Mucosa of descending colon (tissue), 3 donors: ENCODE data around the gene JAM3. TPM values are rescaled to one million over a fixed set of nuclear protein-coding genes. Genes with fewer than 3 reads are reported as not detected.

Experiments used
- ATAC-seq: fragments of 200-7000 bp; cut with Tn5 transposase; one replicate; pipeline ENCODE4 v1.9.1; 2020; ENCODE audit warnings: mild to moderate bottlenecking, moderate library complexity
- DNase-seq, 3 donors: peaks; one replicate each; pipeline ENCODE4 v3.0.0-alpha.2; 2020
- H3K36me3 ChIP-seq: fragments of 200-600 bp; one replicate; pipeline ENCODE4 v1.8.0; 2021; ENCODE audit warnings: low read depth, mild to moderate bottlenecking
- H3K4me1 ChIP-seq: fragments of 200-600 bp; one replicate; pipeline ENCODE4 v1.8.0; 2021; ENCODE audit warnings: low read depth, mild to moderate bottlenecking
- H3K4me3 ChIP-seq: fragments of 200-600 bp; one replicate; pipeline ENCODE4 v1.8.0; 2021; ENCODE audit warnings: mild to moderate bottlenecking
- H3K9me3 ChIP-seq: fragments of 200-600 bp; one replicate; pipeline ENCODE4 v1.8.0; 2021; ENCODE audit warnings: mild to moderate bottlenecking
- CTCF ChIP-seq: fragments of 200-600 bp; IDR thresholded peaks from one replicate; pipeline ENCODE4 v1.8.0; 2022; ENCODE audit warnings: antibody characterized with exemption, mild to moderate bottlenecking
- intact Hi-C, 2 donors: fragments of 100-400 bp; cut with DNase I in 1 of 2; cut with micrococcal nuclease in 1 of 2; formaldehyde crosslinking; loops; one replicate each; pipeline versions ENCODE4 v1.11.0 to v1.11.1; 2022; cut with DNase I, micrococcal nuclease
- total RNA-seq, 3 donors: library from RNA; stranded (reverse); fragmentation: NEBNext Ultra II Directional in 2 of 3; extraction: Animal tissue kit (Norgen Biotek cat#: 25700) in 2 of 3; gene quantifications; one replicate each; pipeline versions ENCODE4 v1.2.1 to v1.2.4, GENCODE V29; 2021 to 2023
- donor health status: DM: no; HTN: no; CAD: no; lungs with moderate emphysema.
- donor health status: DM: no; HTN: no; CAD: no.
- donor health status: DM: no; HTN: yes; CAD: no.

The JAM3 gene
- total RNA-seq, 3 donors from 2014 or later = 5.4 to 62.7 (median 5.5) TPM

DNA sequence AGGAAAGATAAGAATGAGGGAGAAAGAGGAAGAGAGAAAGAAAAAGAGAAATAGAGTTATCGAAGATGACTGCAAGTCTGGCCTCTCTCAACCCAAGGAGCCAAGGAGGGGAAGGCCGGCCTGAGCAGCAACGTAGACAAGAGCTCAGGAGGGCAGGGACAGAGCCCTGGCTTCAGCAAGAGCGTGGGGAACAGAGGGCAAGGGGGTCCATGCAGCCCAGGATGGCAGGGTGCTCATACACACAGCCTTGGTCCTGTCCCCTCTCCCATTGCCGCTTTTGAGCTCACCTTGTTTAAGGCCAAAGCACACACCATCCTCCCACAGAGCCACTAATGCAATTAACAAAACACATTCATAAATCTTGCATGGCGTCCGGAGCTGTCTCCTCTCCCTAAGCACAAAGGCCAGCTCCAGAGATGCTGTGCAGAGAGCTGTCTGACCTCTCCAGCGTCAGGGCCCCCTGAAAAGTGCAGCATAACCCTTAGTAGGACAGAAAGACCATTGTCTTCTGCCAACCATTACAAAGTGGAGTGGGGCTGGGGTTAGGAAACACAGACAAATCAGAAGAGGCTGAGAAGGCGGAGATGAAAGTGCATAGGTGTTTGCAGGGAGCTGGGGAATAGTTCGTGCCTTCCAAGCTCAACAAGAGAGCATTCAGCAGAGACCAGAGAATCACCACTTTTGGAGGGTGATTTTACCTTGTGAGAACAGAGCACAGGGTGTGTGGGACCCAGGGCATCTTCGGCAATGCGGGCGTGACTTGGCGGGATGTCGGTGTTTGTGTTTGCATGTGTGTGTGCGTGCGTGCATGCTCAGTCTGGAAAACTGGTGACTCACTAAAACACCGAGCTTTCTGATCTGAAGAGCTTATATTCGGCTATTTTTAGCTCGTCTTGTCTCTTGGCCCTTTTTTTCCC is 28.2 kb upstream of the JAM3 start:
- H3K4me3 ChIP-seq = no peak overlapping the region
- intact Hi-C loops = loop anchor here in 1 of 2 donors (5.0 kb wide), 1 partner anchor 93 kb away; no protein-coding TSS in a partner anchor
- peak in 1 of 3 donors; percentile 43 for DNase-seq
- no peaks in the 10 kb centered on the region for H3K36me3 ChIP-seq
- ATAC-seq = no peak
- H3K9me3 ChIP-seq = no peaks in the 10 kb centered on the region
- peaks cover 5% of the 10 kb centered on the region for H3K4me1 ChIP-seq
- no peak for TF ChIP-seq CTCF

DNA sequence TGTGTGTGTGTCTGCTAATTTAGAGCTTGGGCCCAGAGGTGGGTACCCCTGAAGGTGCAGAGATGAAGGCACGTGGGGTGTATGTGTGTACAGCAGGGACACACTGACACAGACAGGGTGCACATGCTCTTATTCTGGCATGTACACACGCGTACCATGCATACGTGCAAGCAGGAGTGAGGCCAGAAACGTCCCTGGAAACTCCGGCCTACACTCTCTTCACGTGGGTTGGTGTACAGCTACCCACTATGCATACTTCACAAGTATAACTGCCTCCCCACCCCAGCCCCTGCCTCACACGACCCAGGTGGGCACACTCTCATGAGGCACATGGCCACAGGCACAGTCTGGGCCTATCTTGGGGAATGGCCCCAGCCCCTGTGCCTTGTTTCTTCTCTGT is 27.5 kb upstream of the JAM3 start:
- TF ChIP-seq CTCF = no peak
- H3K4me3 ChIP-seq = no peak overlapping the region
- ATAC-seq (no peak), DNase-seq (no peak)
- H3K4me1 ChIP-seq = peaks cover 5% of the 10 kb centered on the region
- no peaks in the 10 kb centered on the region for H3K9me3 ChIP-seq
- intact Hi-C loops = loop anchor here in 1 of 2 donors (5.0 kb wide), 1 partner anchor 94 kb away; no protein-coding TSS in a partner anchor
- no peaks in the 10 kb centered on the region for H3K36me3 ChIP-seq

DNA sequence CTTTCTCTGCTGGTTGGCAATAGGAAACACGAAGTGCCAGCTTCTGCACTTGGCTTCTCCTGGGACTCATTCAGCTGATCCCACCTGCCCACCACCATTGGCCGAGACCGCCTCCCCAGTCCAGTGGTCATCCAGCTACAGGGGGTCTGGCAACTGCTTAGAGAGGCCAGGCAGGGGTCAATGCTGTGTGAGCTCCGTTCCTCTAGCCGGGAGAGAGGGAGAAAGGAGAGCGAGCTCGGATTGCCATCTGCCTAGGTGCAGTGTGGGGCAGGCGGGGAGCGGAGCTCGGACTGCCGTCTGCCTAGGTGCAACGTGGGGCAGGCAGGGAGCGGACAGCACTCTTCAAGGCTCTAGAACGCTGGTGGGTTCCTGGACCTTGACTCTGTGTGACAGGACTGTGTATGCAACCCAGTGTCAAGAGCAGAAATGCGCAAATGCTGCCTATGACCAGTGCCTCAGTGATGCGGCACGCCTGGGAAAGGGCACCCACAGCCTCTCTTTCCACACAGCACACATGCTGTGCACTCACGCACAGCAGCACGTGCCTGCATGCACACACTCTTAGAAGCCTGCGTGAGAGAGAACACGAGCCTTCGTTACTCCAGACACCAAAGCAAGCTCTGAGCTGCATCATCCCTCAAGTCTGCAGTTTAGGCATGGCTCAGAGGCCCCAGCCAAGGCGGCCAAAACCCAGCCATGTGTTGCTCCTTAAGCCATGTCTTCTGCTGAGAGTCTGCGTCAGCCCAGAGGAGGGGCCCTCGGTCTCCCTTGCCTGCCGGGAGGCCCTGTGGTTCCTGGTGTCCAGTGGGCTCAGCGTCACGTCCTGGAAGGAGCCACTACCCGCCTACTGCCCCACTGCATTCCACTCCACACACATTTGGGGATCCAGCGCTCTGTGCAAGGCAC is 26.8 kb upstream of the JAM3 start:
- TF ChIP-seq CTCF = no peak
- intact Hi-C loops = loop anchor here in 1 of 2 donors (5.0 kb wide), 1 partner anchor 95 kb away; no protein-coding TSS in a partner anchor
- ATAC-seq (no peak), DNase-seq (no peak)
- Histone ChIP-seq H3K36me3 (no peaks in the 10 kb centered on the region), H3K4me3 (no peak overlapping the region), H3K4me1 (peaks cover 5% of the 10 kb centered on the region), H3K9me3 (no peaks in the 10 kb centered on the region)

- no peaks in the 10 kb centered on the region for H3K4me1 ChIP-seq
- H3K36me3 ChIP-seq = no peaks in the 10 kb centered on the region
- no peaks in the 10 kb centered on the region for H3K9me3 ChIP-seq
- no peak overlapping the region for H3K4me3 ChIP-seq
- no peak for ATAC-seq
- no peak for TF ChIP-seq CTCF
- intact Hi-C loops = loop anchor here in 1 of 2 donors (5.0 kb wide), 1 partner anchor 97 kb away; no protein-coding TSS in a partner anchor
- no peak for DNase-seq
Observed at GRCh38 chr11:134043821-134044420, 25.0 kb upstream of the JAM3 start.
